ENCODE data around the gene RERE.
"Not testable (repeated sequence)": the region's sequence is repeated elsewhere in the genome, so short reads cannot be mapped to it uniquely, and the experiment has no call there.

RERE gene

GRCh38 chr1:8388732-8389562, 428.5 kb downstream of the RERE start:
- no peak for DNase-seq
- intact Hi-C loops (cut with DNase I): no loop called here

GRCh38 chr1:8386247-8386646, 431.2 kb downstream of the RERE start:
- DNase-seq: no peak
- intact Hi-C loops (cut with DNase I): no loop called here

- intact Hi-C loops (cut with DNase I): no loop called here
- peak in 3 of 10 donors; percentile 44 to 88 (median 52) for DNase-seq
Observed at GRCh38 chr1:8384577-8384976, 432.9 kb downstream of the RERE start.

- intact Hi-C loops (cut with DNase I): no loop called here
- DNase-seq: no peak
Observed at GRCh38 chr1:8384088-8384487, 433.4 kb downstream of the RERE start.

GRCh38 chr1:8382608-8383505, 434.6 kb downstream of the RERE start:
- intact Hi-C loops (cut with DNase I): no loop called here

GRCh38 chr1:8382051-8382505, 435.4 kb downstream of the RERE start:
- DNase-seq: peak in 3 of 10 donors; percentile 57 to 91 (median 61)
- intact Hi-C loops (cut with DNase I): no loop called here

More at GRCh38 chr1:8382608-8383505, 434.6 kb downstream of the RERE start:
- no peak for DNase-seq

- no peak for DNase-seq
- intact Hi-C loops (cut with DNase I): no loop called here
Observed at GRCh38 chr1:8381618-8382017, 435.8 kb downstream of the RERE start.

GRCh38 chr1:8380310-8380709, 437.1 kb downstream of the RERE start:
- DNase-seq; intact Hi-C loops (cut with DNase I): not testable (repeated sequence)

GRCh38 chr1:8379513-8380186, 437.8 kb downstream of the RERE start:
- intact Hi-C loops (cut with DNase I): no loop called here
- DNase-seq: peak in 1 of 10 donors; percentile 59

- peak in 1 of 10 donors; percentile 67 for DNase-seq
- intact Hi-C loops (cut with DNase I): no loop called here
Observed at GRCh38 chr1:8378981-8379470, 438.4 kb downstream of the RERE start.

GRCh38 chr1:8378178-8378577, 439.3 kb downstream of the RERE start:
- no peak for DNase-seq
- intact Hi-C loops (cut with DNase I): no loop called here

GRCh38 chr1:8377271-8377981, 440.0 kb downstream of the RERE start:
- intact Hi-C loops (cut with DNase I): no loop called here

GRCh38 chr1:8376358-8376840, 441.0 kb downstream of the RERE start:
- intact Hi-C loops (cut with DNase I): no loop called here

More at GRCh38 chr1:8377271-8377981, 440.0 kb downstream of the RERE start:
- no peak for DNase-seq

GRCh38 chr1:8374812-8375211, 442.6 kb downstream of the RERE start:
- DNase-seq: no peak
- intact Hi-C loops (cut with DNase I): loop anchor here (5.0 kb wide), 1 partner anchor 47 kb away; no protein-coding TSS in a partner anchor

More at GRCh38 chr1:8376358-8376840, 441.0 kb downstream of the RERE start:
- DNase-seq: no peak

GRCh38 chr1:8374356-8374755, 443.1 kb downstream of the RERE start:
- DNase-seq: peak in 1 of 10 donors; percentile 70
- intact Hi-C loops (cut with DNase I): loop anchor here (5.0 kb wide), 1 partner anchor 48 kb away; no protein-coding TSS in a partner anchor

- intact Hi-C loops (cut with DNase I): loop anchor here (5.0 kb wide), 1 partner anchor 49 kb away; no protein-coding TSS in a partner anchor
- peak in 6 of 10 donors; percentile 50 to 93 (median 62) for DNase-seq
Observed at GRCh38 chr1:8373581-8374241, 443.7 kb downstream of the RERE start.

GRCh38 chr1:8373125-8373524, 444.3 kb downstream of the RERE start:
- DNase-seq: no peak
- intact Hi-C loops (cut with DNase I): loop anchor here (5.0 kb wide), 1 partner anchor 49 kb away; no protein-coding TSS in a partner anchor

GRCh38 chr1:8371372-8371991, 446.0 kb downstream of the RERE start:
- intact Hi-C loops (cut with DNase I): loop anchor here (5.0 kb wide), 1 partner anchor 51 kb away; no protein-coding TSS in a partner anchor
- DNase-seq: peak in 1 of 10 donors; percentile 86

Data from posterior cingulate gyrus (tissue), 11 donors.